Glutamatergic neuron (in vitro differentiated cells): ENCODE results near the gene ZBTB26. TPM values are rescaled to one million over a fixed set of nuclear protein-coding genes. Genes with fewer than 3 reads are reported as not detected.

Experiments
- DNase-seq: peaks from one replicate; pipeline ENCODE4 v3.0.0; 2022
- H3K27ac Mint-ChIP-seq: one replicate; pipeline ENCODE4 v1.8.0; 2020; ENCODE audit warnings: mild to moderate bottlenecking, mixed read lengths, inconsistent platforms; ENCODE audit not compliant: unreplicated experiment
- H3K27me3 Mint-ChIP-seq: one replicate; pipeline ENCODE4 v1.8.0; 2020; ENCODE audit warnings: mild to moderate bottlenecking, moderate library complexity, mixed read lengths, inconsistent platforms; ENCODE audit not compliant: unreplicated experiment
- H3K36me3 Mint-ChIP-seq: one replicate; pipeline ENCODE4 v1.8.0; 2020; ENCODE audit warnings: mild to moderate bottlenecking, mixed read lengths, inconsistent platforms; ENCODE audit not compliant: unreplicated experiment
- H3K4me1 Mint-ChIP-seq: one replicate; pipeline ENCODE4 v1.8.0; 2020; ENCODE audit warnings: mild to moderate bottlenecking, low read depth, mixed read lengths, inconsistent platforms; ENCODE audit not compliant: unreplicated experiment
- H3K4me3 Mint-ChIP-seq: one replicate; pipeline ENCODE4 v1.8.0; 2020; ENCODE audit warnings: mild to moderate bottlenecking, mixed read lengths, inconsistent platforms; ENCODE audit not compliant: unreplicated experiment
- H3K9me3 Mint-ChIP-seq: one replicate; pipeline ENCODE4 v1.8.0; 2020; ENCODE audit warnings: mild to moderate bottlenecking, moderate library complexity, mixed read lengths, inconsistent platforms; ENCODE audit not compliant: unreplicated experiment
- total RNA-seq: library from RNA; stranded (reverse); fragmentation: NEBNext Ultra II Directional; extraction: Animal tissue kit (Norgen Biotek cat#: 25700); gene quantifications from one replicate; pipeline ENCODE4 v1.2.1, GENCODE V29; 2021; ENCODE audit not compliant: unreplicated experiment
- TF ChIP-seq, protein P1 (sequence below): fragments of 200-600 bp; sonication (generic); IDR thresholded peaks from one replicate; pipeline ENCODE4 v1.5.0; 2021; ENCODE audit not compliant: partially characterized antibody, unreplicated experiment

Gene ZBTB26
- total RNA-seq, 1 donor from 2014 or later: 10.2 TPM

DNA sequence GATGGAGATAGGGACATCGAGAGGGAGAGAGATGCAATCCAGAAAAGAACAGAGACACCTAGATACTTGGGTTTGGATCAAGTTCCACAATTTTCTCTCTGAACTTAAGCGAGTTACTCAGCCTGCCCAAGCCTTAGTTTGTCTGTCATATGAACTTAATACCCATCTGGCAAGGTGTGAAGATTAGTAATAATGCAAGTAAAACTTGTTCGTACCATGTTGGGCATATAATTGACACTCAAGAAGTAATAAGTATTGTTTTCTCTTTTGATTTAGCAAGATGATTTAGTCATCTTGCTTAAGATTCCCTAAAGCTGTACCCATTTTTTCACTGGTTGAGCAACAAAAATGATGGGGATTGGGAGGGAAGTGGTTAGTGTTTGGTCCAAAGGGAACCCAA lies 17.0 kb upstream of the ZBTB26 start:
- Mint-ChIP-seq H3K36me3 (no peaks in the 10 kb centered on the region), H3K4me3 (no peak overlapping the region), H3K9me3 (no peaks in the 10 kb centered on the region), H3K27me3 (no peaks in the 10 kb centered on the region), H3K27ac (no peak overlapping the region), H3K4me1 (peaks cover 6% of the 10 kb centered on the region)
- TF ChIP-seq, protein P1, sequence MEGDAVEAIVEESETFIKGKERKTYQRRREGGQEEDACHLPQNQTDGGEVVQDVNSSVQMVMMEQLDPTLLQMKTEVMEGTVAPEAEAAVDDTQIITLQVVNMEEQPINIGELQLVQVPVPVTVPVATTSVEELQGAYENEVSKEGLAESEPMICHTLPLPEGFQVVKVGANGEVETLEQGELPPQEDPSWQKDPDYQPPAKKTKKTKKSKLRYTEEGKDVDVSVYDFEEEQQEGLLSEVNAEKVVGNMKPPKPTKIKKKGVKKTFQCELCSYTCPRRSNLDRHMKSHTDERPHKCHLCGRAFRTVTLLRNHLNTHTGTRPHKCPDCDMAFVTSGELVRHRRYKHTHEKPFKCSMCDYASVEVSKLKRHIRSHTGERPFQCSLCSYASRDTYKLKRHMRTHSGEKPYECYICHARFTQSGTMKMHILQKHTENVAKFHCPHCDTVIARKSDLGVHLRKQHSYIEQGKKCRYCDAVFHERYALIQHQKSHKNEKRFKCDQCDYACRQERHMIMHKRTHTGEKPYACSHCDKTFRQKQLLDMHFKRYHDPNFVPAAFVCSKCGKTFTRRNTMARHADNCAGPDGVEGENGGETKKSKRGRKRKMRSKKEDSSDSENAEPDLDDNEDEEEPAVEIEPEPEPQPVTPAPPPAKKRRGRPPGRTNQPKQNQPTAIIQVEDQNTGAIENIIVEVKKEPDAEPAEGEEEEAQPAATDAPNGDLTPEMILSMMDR: no peak
- DNase-seq: no peak

DNA sequence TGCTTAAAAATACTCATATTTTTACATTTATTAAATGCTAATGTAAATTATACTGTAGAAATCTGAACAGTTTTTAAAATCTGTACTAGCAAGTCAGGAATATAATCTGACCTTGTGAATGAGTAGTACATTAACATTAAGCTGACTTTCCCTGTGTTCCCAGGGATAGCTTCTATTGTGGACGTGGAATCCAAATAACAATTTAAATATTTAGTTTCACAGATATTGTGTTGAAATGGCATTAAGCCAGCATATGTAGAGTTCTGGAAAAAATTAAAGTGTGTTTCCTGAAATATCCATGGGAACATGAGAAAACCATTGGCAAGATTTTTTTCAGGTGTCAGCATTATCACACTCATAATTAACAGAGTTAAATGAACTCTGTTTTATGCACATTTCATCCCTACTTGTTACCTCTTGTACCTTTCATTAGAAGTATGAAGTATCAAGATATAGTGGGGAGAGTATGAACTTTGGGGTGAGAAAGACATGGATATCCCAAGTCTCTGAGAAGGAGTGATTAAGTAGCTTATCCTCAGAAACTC lies 15.2 kb upstream of the ZBTB26 start:
- TF ChIP-seq, protein P1: no peak
- peaks cover 6% of the 10 kb centered on the region for H3K4me1 Mint-ChIP-seq
- no peaks in the 10 kb centered on the region for H3K36me3 Mint-ChIP-seq
- H3K4me3 Mint-ChIP-seq: no peak overlapping the region
- DNase-seq: no peak
- H3K27me3 Mint-ChIP-seq: peaks cover under 1% of the 10 kb centered on the region
- H3K9me3 Mint-ChIP-seq: peaks cover 3% of the 10 kb centered on the region
- H3K27ac Mint-ChIP-seq: no peak overlapping the region

DNA sequence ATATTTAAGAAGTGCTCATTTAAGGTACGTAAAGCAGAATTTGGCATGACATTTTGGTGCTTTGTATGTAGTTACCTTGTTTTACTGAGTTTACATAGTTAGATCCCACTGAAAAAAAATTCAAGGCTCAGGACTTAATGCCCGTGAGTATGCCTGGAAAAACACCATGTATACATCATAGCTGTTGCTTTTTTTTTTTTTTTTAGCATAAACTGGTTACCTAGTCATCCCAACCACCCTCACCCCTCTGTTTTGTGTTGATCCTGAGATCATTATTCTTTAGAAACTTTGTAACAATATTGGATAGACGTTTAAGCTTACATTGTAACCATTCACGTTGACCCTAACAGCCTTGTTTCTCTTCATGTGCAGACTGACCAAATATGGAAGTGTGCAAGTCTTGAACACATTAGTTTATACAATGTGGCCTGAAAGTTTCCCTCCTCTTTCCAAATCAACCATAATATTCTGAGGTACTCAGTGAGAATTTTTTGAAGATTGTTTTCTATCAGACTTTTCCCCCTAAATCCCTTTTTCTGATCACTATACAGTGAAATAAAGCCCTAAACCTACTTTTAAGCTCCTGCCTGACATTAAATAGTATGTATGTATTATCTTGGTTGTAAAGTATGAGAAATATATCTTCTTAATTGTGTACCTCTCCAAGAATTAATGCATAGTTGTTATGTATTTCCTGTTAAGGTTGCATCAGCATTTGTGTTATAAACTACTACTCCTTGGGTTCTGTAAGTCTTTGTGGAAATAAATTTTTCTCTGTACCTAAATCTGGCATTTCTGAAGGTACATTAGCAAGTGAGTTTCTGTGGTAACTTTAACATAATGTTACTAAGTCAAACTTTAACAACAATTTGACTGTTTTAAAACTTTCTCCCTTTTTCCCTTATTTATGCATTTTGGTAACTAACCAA lies 13.9 kb upstream of the ZBTB26 start:
- no peak for DNase-seq
- TF ChIP-seq, protein P1: no peak
- no peak overlapping the region for H3K27ac Mint-ChIP-seq
- peaks cover 6% of the 10 kb centered on the region for H3K4me1 Mint-ChIP-seq
- H3K9me3 Mint-ChIP-seq: peaks cover 7% of the 10 kb centered on the region
- peaks cover 3% of the 10 kb centered on the region for H3K27me3 Mint-ChIP-seq
- no peaks in the 10 kb centered on the region for H3K36me3 Mint-ChIP-seq
- H3K4me3 Mint-ChIP-seq: no peak overlapping the region

DNA sequence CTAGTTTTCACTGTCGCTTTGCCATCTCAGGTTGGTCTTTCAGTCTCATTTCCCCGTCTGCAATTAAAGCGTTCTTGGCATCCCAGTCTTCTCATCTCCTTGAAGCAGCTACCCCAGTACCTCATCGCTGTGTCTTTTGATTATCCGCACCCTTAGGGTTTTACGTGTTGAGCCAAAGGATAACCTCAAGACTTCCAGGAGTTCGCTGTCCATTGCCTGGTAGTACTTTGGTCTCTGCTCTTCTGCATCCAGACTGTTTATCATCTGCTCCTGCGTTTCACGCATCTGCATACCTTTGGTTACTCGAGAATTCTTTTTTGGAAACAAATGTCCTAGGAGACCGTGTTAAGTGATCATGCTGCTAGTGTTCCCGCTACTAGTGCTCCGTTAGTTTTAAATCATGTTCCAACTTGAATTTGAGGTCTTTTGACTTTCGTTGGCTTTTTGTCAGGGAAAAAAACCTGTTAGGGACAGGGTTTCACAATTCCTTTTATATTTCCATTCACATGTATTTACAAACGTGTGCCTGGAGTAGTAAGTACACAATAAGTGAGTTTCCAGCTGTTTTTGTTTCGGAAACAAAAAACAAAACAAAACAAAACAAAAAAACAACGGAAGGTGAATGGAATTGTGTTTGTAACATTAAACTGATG lies 10.4 kb upstream of the ZBTB26 start:
- TF ChIP-seq, protein P1: no peak
- Mint-ChIP-seq H3K27ac (peak overlapping the region; percentile 93), H3K9me3 (peaks cover 7% of the 10 kb centered on the region), H3K27me3 (peaks cover 3% of the 10 kb centered on the region), H3K4me1 (no peaks in the 10 kb centered on the region), H3K4me3 (peak overlapping the region; percentile 95), H3K36me3 (no peaks in the 10 kb centered on the region)
- no peak for DNase-seq
